Erythroblast (primary cell): Measurements from ENCODE around the gene DIMT1.

Source experiments
- GATA1 ChIP-seq: IDR thresholded peaks from 2 replicates; pipeline ENCODE4 v1.6.1; 2011; ENCODE audit warnings: low read depth, mild to moderate bottlenecking, control low read depth, low read length, moderate library complexity
- POLR2A ChIP-seq: IDR thresholded peaks from 2 replicates; pipeline ENCODE4 v1.6.1; 2011; ENCODE audit warnings: mild to moderate bottlenecking, low read length

GRCh38 chr5:62418462-62419076, 14.9 kb upstream of the DIMT1 start:
- TF ChIP-seq POLR2A = no peak
- no peak for TF ChIP-seq GATA1
